GM10847 (cell line): Measurements from ENCODE around the gene STK32B.

Experiments used
- POLR2A ChIP-seq: IDR thresholded peaks from 2 replicates; pipeline ENCODE4 v1.6.1; 2011; ENCODE audit not compliant: insufficient read length; ENCODE audit errors: extremely low read depth

Gene STK32B

GRCh38 chr4:5471206-5471605 is 419.9 kb downstream of the STK32B start:
- no peak for TF ChIP-seq POLR2A

- no peak for TF ChIP-seq POLR2A
These were observed 420.4 kb downstream of the STK32B start for GRCh38 chr4:5471691-5472090.

- TF ChIP-seq POLR2A = no peak
These were observed 420.9 kb downstream of the STK32B start for GRCh38 chr4:5472160-5472591.

- no peak for TF ChIP-seq POLR2A
These were observed 421.8 kb downstream of the STK32B start for GRCh38 chr4:5473125-5473524.

GRCh38 chr4:5474756-5475155 is 423.5 kb downstream of the STK32B start:
- no peak for TF ChIP-seq POLR2A

- TF ChIP-seq POLR2A = no peak
These were observed 426.3 kb downstream of the STK32B start for GRCh38 chr4:5477613-5478012.

GRCh38 chr4:5478169-5478568 is 426.9 kb downstream of the STK32B start:
- no peak for TF ChIP-seq POLR2A

- TF ChIP-seq POLR2A = no peak
These were observed 427.4 kb downstream of the STK32B start for GRCh38 chr4:5478697-5479096.

GRCh38 chr4:5479518-5480060 is 428.3 kb downstream of the STK32B start:
- no peak for TF ChIP-seq POLR2A

- no peak for TF ChIP-seq POLR2A
These were observed 437.1 kb downstream of the STK32B start for GRCh38 chr4:5488413-5488812.

GRCh38 chr4:5489260-5489659 is 438.0 kb downstream of the STK32B start:
- no peak for TF ChIP-seq POLR2A

GRCh38 chr4:5497489-5497888 is 446.2 kb downstream of the STK32B start:
- TF ChIP-seq POLR2A = no peak

- no peak for TF ChIP-seq POLR2A
These were observed 448.9 kb downstream of the STK32B start for GRCh38 chr4:5500165-5500564.

- TF ChIP-seq POLR2A = no peak
These were observed 452.2 kb downstream of the STK32B start for GRCh38 chr4:5503336-5503936.

- no peak for TF ChIP-seq POLR2A
These were observed 453.2 kb downstream of the STK32B start for GRCh38 chr4:5504486-5504885.

GRCh38 chr4:5510504-5510903 is 459.2 kb downstream of the STK32B start:
- TF ChIP-seq POLR2A = no peak

- TF ChIP-seq POLR2A = no peak
These were observed 460.5 kb downstream of the STK32B start for GRCh38 chr4:5511791-5512190.

- TF ChIP-seq POLR2A = no peak
These were observed 464.4 kb downstream of the STK32B start for GRCh38 chr4:5515646-5516045.

GRCh38 chr4:5517372-5517771 is 466.1 kb downstream of the STK32B start:
- no peak for TF ChIP-seq POLR2A
